ENCODE results near the gene GFOD1. TPM values are rescaled to one million over a fixed set of nuclear protein-coding genes. Genes with fewer than 3 reads are reported as not detected.

GFOD1 gene
- total and polyA plus RNA-seq, 4 donors: 2.6 to 16.8 (median 5.0) TPM

GRCh38 chr6:13348334-13349113, 138.9 kb downstream of the GFOD1 start:
- Histone ChIP-seq H3K9me3 (ENCODE audit: control insufficient read depth in 4 of 4, low read length in 3 of 4) (no peaks in the 10 kb centered on the region), H3K27me3 (ENCODE audit: control insufficient read depth in 4 of 4, insufficient read depth in 4 of 4, low read length in 3 of 4) (no peaks in the 10 kb centered on the region), H3K9ac (ENCODE audit: low read depth in 1 of 2, low read length in 2 of 2) (no peak overlapping the region), H3K4me1 (ENCODE audit: control insufficient read depth in 4 of 4, insufficient read depth in 4 of 4, low read length in 3 of 4) (no peaks in the 10 kb centered on the region), H3K36me3 (ENCODE audit: control insufficient read depth in 4 of 4, insufficient read depth in 3 of 4, low read depth in 1 of 4, low read length in 3 of 4) (no peaks in the 10 kb centered on the region), H3K4me3 (ENCODE audit: low read depth in 1 of 3, low read length in 3 of 3) (no peak overlapping the region), H3K27ac (ENCODE audit: low read depth in 1 of 2, low read length in 2 of 2) (no peak overlapping the region)
- TF ChIP-seq TAF1 (conservative IDR thresholded peaks at IDR 0.05): no peak
- no peak for TF ChIP-seq YY1 (IDR thresholded peaks at IDR 0.05)
- TF ChIP-seq FOXA2 (IDR thresholded peaks at IDR 0.05): no peak
- TF ChIP-seq FOXA1 (IDR thresholded peaks at IDR 0.05): no peak
- TF ChIP-seq, protein P1, sequence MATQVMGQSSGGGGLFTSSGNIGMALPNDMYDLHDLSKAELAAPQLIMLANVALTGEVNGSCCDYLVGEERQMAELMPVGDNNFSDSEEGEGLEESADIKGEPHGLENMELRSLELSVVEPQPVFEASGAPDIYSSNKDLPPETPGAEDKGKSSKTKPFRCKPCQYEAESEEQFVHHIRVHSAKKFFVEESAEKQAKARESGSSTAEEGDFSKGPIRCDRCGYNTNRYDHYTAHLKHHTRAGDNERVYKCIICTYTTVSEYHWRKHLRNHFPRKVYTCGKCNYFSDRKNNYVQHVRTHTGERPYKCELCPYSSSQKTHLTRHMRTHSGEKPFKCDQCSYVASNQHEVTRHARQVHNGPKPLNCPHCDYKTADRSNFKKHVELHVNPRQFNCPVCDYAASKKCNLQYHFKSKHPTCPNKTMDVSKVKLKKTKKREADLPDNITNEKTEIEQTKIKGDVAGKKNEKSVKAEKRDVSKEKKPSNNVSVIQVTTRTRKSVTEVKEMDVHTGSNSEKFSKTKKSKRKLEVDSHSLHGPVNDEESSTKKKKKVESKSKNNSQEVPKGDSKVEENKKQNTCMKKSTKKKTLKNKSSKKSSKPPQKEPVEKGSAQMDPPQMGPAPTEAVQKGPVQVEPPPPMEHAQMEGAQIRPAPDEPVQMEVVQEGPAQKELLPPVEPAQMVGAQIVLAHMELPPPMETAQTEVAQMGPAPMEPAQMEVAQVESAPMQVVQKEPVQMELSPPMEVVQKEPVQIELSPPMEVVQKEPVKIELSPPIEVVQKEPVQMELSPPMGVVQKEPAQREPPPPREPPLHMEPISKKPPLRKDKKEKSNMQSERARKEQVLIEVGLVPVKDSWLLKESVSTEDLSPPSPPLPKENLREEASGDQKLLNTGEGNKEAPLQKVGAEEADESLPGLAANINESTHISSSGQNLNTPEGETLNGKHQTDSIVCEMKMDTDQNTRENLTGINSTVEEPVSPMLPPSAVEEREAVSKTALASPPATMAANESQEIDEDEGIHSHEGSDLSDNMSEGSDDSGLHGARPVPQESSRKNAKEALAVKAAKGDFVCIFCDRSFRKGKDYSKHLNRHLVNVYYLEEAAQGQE (IDR thresholded peaks at IDR 0.05): no peak
- TF ChIP-seq EGR1 (IDR thresholded peaks at IDR 0.05; ENCODE audit: low read depth in 2 of 2): no peak
- no peak for TF ChIP-seq HNF4G (IDR thresholded peaks at IDR 0.05)
- no peak for TF ChIP-seq SP1 (IDR thresholded peaks at IDR 0.05)
- TF ChIP-seq, protein P2, sequence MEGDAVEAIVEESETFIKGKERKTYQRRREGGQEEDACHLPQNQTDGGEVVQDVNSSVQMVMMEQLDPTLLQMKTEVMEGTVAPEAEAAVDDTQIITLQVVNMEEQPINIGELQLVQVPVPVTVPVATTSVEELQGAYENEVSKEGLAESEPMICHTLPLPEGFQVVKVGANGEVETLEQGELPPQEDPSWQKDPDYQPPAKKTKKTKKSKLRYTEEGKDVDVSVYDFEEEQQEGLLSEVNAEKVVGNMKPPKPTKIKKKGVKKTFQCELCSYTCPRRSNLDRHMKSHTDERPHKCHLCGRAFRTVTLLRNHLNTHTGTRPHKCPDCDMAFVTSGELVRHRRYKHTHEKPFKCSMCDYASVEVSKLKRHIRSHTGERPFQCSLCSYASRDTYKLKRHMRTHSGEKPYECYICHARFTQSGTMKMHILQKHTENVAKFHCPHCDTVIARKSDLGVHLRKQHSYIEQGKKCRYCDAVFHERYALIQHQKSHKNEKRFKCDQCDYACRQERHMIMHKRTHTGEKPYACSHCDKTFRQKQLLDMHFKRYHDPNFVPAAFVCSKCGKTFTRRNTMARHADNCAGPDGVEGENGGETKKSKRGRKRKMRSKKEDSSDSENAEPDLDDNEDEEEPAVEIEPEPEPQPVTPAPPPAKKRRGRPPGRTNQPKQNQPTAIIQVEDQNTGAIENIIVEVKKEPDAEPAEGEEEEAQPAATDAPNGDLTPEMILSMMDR (IDR thresholded peaks at IDR 0.05; ENCODE audit: low read depth, low read length, missing input control): no peak
- TF ChIP-seq MAX (IDR thresholded peaks at IDR 0.05): no peak
- no peak for TF ChIP-seq JUND (IDR thresholded peaks at IDR 0.05)
- no peak for TF ChIP-seq HNF4A (conservative IDR thresholded peaks at IDR 0.05)
- TF ChIP-seq, protein P3, sequence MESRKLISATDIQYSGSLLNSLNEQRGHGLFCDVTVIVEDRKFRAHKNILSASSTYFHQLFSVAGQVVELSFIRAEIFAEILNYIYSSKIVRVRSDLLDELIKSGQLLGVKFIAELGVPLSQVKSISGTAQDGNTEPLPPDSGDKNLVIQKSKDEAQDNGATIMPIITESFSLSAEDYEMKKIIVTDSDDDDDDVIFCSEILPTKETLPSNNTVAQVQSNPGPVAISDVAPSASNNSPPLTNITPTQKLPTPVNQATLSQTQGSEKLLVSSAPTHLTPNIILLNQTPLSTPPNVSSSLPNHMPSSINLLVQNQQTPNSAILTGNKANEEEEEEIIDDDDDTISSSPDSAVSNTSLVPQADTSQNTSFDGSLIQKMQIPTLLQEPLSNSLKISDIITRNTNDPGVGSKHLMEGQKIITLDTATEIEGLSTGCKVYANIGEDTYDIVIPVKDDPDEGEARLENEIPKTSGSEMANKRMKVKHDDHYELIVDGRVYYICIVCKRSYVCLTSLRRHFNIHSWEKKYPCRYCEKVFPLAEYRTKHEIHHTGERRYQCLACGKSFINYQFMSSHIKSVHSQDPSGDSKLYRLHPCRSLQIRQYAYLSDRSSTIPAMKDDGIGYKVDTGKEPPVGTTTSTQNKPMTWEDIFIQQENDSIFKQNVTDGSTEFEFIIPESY (IDR thresholded peaks at IDR 0.05): no peak
- TF ChIP-seq ATF3 (IDR thresholded peaks at IDR 0.05): no peak
- no peak for TF ChIP-seq GABPA (IDR thresholded peaks at IDR 0.05 in 1 of 2, conservative IDR thresholded peaks at IDR 0.05 in 1 of 2)
- no peak for TF ChIP-seq RXRA (IDR thresholded peaks at IDR 0.05)
- TF ChIP-seq NR2F2 (IDR thresholded peaks at IDR 0.05): no peak
- TF ChIP-seq RAD21 (IDR thresholded peaks at IDR 0.05): no peak
- 91% methylated on average over 8 of the region's 8 CpGs for WGBS
- no peak for DNase-seq (ENCODE audit: low spot score)
